HG03469 (cell line): ENCODE results near the gene FRMD4A.

Experiments
- ATAC-seq: cut with Tn5 transposase; IDR thresholded peaks from one replicate; pipeline ENCODE4 v1.9.1; 2021; ENCODE audit warnings: mild to moderate bottlenecking, moderate library complexity, moderate number of reproducible peaks; ENCODE audit not compliant: unreplicated experiment

FRMD4A gene

DNA sequence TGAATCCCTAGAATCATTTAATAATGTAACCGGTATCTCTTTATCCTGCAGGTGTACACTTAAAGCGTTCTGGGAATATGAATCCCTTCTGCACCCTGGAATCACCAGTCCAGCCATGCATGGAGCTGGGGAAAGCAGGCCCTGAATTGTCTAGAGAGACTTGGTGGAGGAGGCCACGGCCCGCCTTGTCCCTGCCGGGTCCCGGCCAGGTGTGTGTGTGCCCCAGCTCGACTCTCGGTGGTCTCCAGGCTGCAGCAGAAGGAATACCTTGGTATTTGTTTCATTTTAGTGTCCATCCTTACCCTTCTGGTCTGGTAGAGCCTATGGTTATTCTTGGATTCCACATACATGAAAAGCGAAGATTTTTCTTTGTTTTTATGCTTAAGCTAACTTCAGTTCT lies 685.9 kb downstream of the FRMD4A start:
- ATAC-seq, result no peak

- no peak for ATAC-seq
Observed at GRCh38 chr10:13643016-13643415, 687.7 kb downstream of the FRMD4A start.

DNA sequence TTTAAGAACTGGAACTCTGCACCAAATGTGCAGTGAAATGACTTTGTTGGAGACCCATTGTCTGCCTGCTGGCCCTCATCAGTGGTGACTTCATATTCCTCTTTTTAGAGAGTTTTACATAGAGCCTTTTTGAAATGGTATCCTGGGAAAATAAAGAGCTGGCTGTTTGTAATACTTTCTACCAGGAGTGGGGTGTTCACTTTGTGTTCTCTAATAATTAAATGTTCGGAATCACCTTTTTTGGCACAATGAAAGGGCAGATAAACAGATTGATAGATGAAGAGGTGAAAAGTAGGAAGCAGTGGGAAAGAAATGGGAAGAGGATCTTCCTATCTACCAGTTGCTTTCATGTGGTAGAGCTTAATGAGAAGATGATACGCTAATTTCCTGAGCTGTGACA lies 688.4 kb downstream of the FRMD4A start:
- ATAC-seq, result no peak

GRCh38 chr10:13637894-13638293 lies 692.8 kb downstream of the FRMD4A start:
- ATAC-seq, result no peak

DNA sequence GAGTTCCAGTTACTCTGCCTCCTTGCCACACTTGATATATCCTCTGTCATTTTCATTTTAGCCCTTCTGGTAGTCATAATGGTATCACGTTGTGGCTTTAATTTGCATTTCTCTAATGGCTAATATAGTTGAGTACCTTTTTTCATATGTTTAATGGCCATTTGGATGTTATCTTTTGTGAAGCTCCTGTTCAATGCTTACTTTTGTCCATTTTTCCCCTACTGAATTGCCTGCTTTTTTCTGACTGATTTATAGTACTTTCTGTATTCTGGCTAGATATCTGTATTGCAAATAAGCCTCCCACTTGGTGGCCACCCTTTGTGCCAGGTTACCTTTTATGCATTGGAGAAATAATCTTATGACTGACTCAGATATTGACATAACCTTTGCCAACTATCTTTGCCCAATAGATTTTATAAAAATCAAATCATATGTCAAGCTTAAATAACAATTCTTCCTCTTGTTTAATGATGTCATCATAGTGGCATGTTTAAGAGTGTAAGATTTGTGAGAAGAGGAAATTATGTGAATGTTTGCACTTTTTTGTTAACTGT lies 693.3 kb downstream of the FRMD4A start:
- ATAC-seq, result no peak

DNA sequence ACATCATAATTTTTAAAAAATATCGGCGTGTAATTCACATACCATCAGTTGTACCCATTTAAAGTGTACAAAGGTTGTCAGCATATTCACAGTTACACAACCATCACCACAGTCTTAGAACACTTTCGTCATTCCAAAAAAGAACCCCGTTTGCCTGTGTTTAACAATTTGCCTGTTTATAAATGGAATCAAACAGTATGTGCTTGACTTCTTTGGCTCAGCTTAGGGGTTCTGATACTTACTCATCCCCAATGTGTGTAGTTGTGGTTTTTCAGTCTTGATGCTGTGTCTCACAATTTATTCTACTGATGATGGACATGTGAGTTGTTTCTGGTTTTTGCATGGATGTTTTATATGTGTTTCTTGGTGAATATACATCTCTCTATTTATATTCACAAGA lies 693.9 kb downstream of the FRMD4A start:
- no peak for ATAC-seq

GRCh38 chr10:13634207-13634606 lies 696.5 kb downstream of the FRMD4A start:
- ATAC-seq, result no peak

DNA sequence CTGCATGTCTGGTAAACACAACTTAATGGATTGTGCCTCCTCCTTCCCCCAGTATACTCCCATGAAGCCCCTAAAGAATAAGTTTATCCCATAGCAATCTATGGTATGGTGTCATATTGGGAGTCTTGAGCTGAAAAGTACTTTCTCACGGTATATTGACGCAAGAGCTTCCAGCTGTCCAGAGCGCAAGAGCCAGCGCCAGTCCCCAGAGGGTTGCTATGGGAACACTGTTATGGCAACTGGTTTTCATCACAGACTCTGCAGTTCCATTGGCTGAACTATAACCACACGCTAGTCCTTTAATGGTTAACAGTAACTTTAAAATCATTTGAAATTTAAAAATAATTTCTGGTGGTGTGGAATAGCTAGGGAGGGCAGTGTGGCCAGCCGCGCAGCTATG lies 697.0 kb downstream of the FRMD4A start:
- no peak for ATAC-seq

DNA sequence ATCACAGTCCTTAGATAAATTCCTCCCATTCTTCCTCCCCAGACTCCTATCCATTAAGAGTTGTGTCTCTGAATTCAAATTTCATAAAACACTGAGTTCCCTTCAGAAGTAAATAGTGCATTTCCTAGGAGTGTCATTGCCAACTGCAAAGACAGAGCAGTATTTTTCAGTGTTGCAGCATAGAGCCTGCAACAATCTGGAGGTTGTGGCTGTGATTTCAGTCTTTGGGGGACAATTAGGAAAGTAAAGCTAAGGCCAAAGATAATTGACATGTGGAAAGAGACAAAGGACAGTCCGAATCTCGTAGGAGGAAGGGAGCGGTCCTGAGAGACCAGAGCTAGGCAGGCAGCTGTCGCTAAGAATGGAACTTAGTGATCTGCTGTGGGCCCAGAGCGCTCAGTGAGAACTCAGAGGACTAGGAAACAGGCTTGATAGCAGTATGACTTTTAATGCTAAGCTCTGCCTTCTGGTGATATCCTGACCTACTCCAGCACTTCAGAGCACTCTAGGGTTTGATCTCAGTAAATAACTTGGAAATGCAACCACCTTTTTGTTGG lies 697.8 kb downstream of the FRMD4A start:
- no peak for ATAC-seq

DNA sequence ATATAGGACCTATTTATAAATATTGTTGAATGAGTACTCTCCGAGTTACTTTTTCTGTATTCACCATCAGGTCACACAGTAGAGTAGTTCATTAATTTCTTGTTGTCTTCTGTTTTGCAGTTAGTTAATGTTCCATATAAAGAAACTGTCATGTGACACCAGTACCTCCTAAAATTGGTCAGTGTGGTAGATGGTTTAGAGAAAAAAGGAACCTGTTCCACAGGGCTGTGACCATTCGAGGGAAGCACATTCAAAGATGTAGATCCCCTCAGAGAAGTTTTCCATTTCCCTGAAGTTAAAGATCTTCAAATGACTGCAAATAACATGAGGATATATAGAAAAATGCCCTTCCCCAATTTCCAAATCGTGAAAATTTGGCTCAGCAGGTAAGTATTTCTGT lies 698.3 kb downstream of the FRMD4A start:
- no peak for ATAC-seq

DNA sequence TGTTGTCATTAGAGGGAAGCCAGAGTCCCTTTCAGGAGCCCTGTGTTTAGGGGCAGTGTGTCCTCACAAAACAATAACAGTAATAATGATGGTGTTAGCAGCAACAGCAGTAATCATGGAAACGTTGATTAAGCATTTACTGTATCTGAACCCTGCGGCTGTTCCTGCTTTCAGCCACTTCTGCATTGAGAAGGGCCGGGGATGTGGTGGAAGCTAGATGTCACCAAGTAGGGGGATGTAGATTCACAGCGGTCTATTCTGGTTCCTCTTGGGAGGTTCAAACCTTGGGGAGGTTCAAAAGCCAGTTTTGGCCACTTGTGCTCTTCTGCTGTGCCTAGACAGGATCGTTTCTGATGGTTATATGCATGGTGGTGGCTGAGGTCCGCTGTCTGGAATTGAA lies 699.1 kb downstream of the FRMD4A start:
- no peak for ATAC-seq

- ATAC-seq, result no peak
Observed at GRCh38 chr10:13630231-13630630, 700.5 kb downstream of the FRMD4A start.

DNA sequence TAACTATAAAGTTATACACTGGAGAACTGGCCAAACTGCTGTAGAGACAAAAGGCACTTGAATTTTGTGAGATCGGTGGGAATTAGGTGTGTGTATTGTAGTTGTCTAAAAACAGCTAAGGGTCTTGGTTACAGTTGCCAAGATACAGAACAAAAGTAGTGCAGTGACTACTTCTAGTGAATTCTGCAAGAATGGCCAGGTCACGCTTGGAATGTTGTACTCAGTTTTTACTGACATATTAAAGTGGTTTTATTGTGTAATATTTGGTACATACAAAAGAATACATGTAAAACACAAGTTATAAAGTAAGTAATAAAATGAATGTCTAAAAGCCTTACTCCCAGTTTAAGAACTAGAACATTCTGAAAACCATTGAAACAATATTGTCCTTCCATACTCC lies 701.6 kb downstream of the FRMD4A start:
- ATAC-seq, result no peak

- no peak for ATAC-seq
Observed at GRCh38 chr10:13628661-13629060, 702.1 kb downstream of the FRMD4A start.

DNA sequence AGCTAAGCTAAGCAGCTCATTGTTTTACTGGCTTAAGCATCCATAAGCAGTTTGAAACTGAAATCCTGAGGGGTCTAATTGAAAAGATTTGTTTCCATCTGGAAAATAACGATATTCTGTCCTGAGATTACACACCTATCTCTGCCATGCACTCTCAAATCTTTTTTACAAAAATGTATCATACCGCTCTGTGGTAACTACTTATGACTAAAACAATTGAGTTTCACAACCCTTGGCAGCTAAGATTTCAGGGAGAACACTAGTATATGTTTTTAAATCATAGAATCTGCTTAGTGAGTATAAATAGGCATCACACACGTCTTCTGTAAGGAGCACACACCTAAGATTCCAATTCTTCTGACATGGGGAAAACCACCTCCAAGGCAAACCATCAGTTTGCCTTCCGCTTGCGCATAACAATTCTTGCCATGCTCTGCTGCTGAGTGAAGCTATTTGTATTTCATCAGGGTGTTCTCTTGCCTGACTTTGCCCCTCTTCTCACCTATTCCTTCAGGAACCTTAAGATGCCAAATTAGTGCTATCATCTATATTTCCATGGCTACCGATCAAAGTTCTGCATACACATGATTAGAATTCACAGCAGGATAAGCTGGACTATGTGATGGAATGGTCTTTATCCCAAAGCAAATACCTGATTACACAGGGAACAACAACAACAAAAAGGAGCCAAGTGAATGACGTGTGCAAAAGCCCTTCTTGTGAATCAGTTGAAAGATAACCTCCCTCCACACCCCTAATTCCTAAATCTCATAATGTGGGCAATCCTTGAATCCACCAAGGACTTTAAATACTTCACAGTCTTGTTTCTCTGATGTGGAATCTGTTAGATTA lies 703.0 kb downstream of the FRMD4A start:
- no peak for ATAC-seq

DNA sequence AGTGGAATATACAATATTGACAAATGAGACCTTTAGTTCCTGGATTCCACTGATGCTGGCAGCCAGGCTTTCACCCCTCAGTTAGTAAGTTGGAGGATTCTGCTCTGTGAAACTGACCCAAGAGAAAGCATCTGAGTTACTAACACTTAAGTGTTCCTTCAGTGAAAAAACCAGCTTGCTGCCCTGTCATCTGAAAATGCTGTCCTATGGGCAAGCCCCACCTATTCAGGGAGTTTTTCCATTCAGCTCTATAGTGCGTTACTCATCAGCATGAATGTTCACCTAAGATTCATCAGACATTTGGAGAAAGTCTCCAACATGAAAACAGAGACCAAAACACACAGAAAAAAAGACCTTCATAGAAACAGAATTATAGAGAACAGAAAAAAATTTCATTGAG lies 706.1 kb downstream of the FRMD4A start:
- no peak for ATAC-seq

- ATAC-seq, result no peak
Observed at GRCh38 chr10:13621931-13622330, 708.8 kb downstream of the FRMD4A start.

DNA sequence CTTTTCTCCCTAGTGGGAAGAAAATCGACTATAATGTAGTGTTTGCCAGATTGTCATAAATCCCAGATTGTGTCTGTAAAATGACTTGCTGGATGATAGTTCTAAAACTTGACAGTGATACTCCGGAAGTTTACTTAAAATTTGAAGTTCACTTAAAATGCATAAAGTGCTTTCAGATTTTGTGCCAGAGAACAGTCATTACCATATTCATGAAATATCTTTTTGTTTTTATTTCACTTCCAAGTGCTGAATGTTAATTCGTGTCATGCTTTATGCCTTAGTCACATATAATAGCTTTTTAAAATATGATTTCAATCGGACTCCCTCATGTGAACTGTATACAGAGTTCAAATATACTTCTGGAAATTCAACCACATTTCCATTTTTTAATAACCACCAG lies 713.6 kb downstream of the FRMD4A start:
- no peak for ATAC-seq

DNA sequence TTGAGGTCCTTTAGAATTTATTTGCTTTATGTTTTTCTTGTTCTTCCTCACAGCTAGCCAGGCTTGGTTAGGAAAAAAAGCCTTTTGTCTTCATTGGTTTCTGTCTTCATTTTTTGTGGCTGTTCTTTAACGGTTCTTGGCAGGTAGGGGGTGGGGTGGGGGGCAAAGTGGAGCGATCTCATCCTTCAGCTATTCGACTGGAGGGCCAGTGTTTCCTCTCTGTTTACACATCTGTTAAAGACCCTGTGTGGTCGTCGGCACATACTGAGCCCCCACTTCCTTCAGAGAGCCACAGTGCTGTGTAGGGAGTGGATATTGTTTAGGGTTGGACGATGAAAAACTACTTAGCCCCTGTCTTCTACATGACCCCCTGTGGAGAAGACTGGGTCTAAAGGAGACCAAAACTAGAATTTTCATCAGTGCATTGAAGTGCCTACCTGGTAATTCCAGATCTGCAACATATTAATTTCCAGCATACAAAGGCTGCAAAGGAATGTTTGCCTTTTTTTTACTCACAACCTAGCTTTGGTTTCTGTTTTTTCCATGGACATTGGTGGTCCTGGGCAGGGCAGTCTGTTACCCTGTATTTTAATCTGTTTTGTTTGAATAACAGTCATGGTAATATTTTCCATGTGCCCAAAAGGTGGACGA lies 714.9 kb downstream of the FRMD4A start:
- ATAC-seq, result no peak

GRCh38 chr10:13614530-13615332 lies 716.0 kb downstream of the FRMD4A start:
- no peak for ATAC-seq

- no peak for ATAC-seq
Observed at GRCh38 chr10:13613519-13613918, 717.2 kb downstream of the FRMD4A start.
